Right renal cortex interstitium (tissue), 3 donors: ENCODE results near the gene TTN. TPM values are rescaled to one million over a fixed set of nuclear protein-coding genes. Genes with fewer than 3 reads are reported as not detected.

ENCODE experiments used
- DNase-seq, 3 donors: peaks; one replicate each; pipeline ENCODE4 v3.0.0-alpha.2; 2013; ENCODE audit warnings: low read depth in 3 of 3, low spot score in 2 of 3
- polyA plus RNA-seq, 3 donors: library from polyadenylated mRNA; unstranded; fragments of 120-200 nt; gene quantifications; one replicate each; pipeline ENCODE4 v1.2.1, GENCODE V29; 2013; ENCODE audit not compliant: insufficient read length in 3 of 3

TTN gene
- polyA plus RNA-seq, 3 donors: 0.99 to 1.4 (median 1.0) TPM

- no peak for DNase-seq
Measured at GRCh38 chr2:178756843-178757242, 50.4 kb downstream of the TTN start.

- no peak for DNase-seq
Measured at GRCh38 chr2:178756343-178756742, 50.9 kb downstream of the TTN start.

GRCh38 chr2:178747767-178748166 is 59.5 kb downstream of the TTN start:
- no peak for DNase-seq

- no peak for DNase-seq
Measured at GRCh38 chr2:178734518-178734917, 72.7 kb downstream of the TTN start.

GRCh38 chr2:178733975-178734374 is 73.2 kb downstream of the TTN start:
- no peak for DNase-seq

GRCh38 chr2:178732913-178733312 is 74.3 kb downstream of the TTN start:
- DNase-seq: no peak

GRCh38 chr2:178731300-178731699 is 75.9 kb downstream of the TTN start:
- no peak for DNase-seq

- DNase-seq: no peak
Measured at GRCh38 chr2:178730049-178730448, 77.2 kb downstream of the TTN start.

- DNase-seq: no peak
Measured at GRCh38 chr2:178723786-178724346, 83.4 kb downstream of the TTN start.

- DNase-seq: no peak
Measured at GRCh38 chr2:178722296-178722695, 84.9 kb downstream of the TTN start.

- DNase-seq: no peak
Measured at GRCh38 chr2:178718988-178719387, 88.2 kb downstream of the TTN start.

- DNase-seq: no peak
Measured at GRCh38 chr2:178718283-178718682, 88.9 kb downstream of the TTN start.

- DNase-seq: no peak
Measured at GRCh38 chr2:178716394-178716793, 90.8 kb downstream of the TTN start.

- no peak for DNase-seq
Measured at GRCh38 chr2:178715366-178715765, 91.9 kb downstream of the TTN start.

GRCh38 chr2:178707476-178707875 is 99.7 kb downstream of the TTN start:
- DNase-seq: no peak

- DNase-seq: no peak
Measured at GRCh38 chr2:178704876-178705275, 102.3 kb downstream of the TTN start.

- DNase-seq: no peak
Measured at GRCh38 chr2:178702361-178702760, 104.9 kb downstream of the TTN start.

GRCh38 chr2:178700922-178701342 is 106.3 kb downstream of the TTN start:
- DNase-seq: no peak

- DNase-seq: no peak
Measured at GRCh38 chr2:178700136-178700535, 107.1 kb downstream of the TTN start.

GRCh38 chr2:178692845-178693244 is 114.4 kb downstream of the TTN start:
- no peak for DNase-seq

GRCh38 chr2:178689808-178690207 is 117.4 kb downstream of the TTN start:
- no peak for DNase-seq

GRCh38 chr2:178683877-178684276 is 123.3 kb downstream of the TTN start:
- DNase-seq: no peak

GRCh38 chr2:178681081-178681480 is 126.1 kb downstream of the TTN start:
- DNase-seq: no peak
